Skin of body (tissue), 2 donors: Measurements from ENCODE around the gene FIBP. TPM values are rescaled to one million over a fixed set of nuclear protein-coding genes. Genes with fewer than 3 reads are reported as not detected.

Source experiments
- DNase-seq: peaks from one replicate; lab custom pipeline; 2025; lab: John Stamatoyannopoulos, UW
- total RNA-seq: library from RNA; depleted of rRNA; stranded (reverse); fragments of >200 nt; gene quantifications from one replicate; pipeline ENCODE4 v1.2.3, GENCODE V29; 2014

FIBP gene
- total RNA-seq, 1 donor from 2014 or later, result 51.0 TPM

DNA sequence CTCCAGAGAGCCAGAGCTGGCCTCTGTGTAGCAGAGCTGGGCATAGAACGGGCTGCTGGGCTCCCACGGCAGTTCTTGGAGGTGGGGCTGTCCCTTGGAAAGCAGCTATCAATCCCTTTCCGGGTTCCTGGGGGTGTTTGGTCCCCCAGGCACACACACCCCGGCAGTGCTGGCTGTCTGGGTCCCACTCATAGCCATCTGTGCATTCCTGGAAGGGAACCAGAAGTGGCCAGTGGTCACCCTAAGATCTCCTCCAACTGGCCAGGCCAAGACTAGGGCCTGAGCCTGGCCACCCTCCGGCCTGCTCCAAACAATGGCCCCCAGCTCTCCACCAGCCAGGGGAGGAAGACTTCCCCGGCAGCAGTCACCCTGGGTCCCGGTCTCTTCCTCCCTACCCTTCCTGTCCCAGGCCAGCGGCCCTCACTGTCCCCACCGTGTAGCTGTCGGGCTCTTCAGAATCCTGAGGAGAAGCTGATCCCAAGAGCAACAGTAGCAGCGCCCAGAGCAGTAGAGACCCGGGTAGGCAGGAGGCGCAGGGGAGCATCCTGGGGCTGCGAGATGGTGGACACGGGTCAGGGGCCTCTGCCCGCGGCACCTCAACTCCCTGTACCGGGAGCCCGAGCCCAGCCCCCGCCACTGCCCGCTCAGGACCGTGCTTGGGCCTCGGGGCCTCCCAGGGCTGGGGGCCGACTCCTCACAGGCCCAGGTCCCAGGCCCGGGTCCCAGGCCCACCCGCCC is 16.3 kb downstream of the FIBP start:
- DNase-seq, result no peak

DNA sequence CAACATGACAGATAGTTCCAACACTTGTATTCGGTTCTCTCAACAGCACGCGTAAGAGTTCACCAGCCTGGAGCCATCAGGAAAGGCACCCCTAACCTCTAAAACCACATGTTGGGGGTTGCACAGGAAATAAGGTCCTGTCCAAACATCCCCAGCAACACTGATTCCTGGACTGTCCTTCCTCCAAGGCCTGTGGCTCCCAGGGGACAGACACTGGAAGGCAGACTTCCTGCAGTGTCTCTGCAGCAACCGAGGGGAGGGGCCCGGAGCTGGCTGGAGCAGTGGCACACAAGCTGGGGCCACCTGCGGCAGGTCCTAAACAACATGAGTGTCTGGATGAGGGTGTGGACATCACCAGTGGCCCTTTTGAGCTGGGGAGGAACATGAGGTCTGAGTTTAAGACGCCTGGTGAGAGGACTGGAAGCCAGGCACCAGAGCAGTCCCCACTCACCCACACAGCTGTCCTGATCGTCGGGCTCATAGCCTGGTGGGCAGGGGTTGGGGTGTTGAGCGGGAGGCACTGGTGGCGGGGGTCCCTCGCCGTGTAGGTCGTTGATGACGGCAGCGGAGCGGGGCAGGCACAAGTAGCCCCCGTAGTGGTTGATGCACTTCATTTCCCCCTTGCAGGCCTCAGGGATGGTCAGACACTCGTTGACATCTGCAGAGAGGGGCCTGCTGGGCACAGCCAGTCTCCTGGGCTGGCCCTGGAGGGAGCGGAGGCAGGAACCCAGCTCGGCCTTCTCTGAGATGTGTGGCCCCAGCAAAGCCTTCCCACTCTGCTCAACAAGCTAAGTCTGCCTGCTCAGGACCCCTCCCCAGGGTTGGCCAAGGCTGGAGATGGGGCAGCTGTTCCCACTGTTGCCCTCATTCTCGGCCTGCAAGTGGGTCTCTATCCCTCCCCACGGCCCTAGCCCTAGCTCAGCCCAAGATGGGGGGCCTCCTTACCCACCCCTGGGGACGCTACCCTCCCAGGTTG is 17.3 kb downstream of the FIBP start:
- no peak for DNase-seq

DNA sequence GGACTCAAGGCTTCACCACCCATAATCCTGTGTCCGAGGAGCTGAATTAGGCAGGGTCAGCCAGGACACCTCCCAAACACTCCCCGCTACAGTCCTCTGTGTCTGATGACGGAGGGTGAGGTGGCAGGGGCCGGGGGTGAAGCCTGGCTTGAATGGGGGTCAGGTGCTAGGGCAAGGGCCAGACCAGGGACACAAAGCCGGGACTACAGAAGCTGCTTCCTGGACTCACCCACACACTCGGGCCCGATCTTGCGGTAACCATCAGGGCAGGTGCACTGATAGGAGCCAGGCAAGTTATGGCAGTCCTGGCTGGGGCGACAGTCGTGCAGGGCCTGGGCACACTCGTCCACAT is 18.0 kb downstream of the FIBP start:
- no peak for DNase-seq

DNA sequence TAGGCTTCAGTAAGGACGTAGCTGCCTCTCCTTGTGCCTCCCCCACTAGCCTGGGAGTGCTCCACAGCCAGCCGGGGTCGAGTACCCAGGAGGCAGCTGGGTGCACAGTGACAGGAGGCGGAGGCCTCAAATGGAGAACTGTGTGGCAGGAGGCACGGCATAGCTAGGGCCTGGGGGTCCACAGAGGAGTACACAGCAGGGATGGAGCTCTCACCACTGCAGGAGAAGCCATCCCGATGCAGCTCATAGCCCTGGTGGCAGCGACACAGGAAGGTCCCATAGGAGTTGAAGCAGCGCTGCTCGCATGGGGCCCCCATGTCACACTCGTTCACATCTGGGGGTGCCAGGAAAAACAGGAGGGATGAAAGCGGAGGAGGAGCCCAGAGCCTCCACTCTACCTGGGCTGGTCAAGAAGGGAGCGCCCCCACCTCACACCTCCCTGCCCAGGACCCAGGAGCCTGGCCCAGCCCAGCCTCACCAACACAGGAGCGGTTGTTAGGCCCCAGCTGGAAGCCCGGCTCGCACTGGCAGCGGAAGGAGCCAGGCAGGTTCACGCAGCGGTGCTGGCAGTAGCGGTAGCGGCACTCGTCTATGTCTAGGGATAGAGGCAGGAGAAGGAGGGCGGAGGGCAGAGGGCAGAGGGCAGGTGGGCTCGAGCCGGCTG is 18.5 kb downstream of the FIBP start:
- DNase-seq, result no peak

DNA sequence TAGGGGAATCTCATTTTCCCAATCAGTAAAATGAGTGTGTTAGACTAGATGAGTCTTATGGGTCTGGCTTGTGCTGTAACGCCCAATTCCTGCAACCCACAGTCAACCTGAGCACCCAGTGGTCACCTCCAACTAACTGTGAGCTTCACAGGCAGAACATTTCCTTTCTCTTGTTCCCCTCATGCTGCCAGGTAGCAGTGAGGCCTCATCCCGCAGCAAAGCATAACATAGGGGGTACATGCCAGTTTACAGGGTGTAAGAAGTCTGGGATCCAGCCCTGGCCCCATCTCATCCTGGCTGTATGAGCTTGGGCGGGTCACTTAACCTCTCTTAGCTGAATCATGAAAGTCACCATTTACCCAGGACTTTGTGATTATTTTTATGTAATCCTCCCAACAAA is 19.4 kb downstream of the FIBP start:
- no peak for DNase-seq

DNA sequence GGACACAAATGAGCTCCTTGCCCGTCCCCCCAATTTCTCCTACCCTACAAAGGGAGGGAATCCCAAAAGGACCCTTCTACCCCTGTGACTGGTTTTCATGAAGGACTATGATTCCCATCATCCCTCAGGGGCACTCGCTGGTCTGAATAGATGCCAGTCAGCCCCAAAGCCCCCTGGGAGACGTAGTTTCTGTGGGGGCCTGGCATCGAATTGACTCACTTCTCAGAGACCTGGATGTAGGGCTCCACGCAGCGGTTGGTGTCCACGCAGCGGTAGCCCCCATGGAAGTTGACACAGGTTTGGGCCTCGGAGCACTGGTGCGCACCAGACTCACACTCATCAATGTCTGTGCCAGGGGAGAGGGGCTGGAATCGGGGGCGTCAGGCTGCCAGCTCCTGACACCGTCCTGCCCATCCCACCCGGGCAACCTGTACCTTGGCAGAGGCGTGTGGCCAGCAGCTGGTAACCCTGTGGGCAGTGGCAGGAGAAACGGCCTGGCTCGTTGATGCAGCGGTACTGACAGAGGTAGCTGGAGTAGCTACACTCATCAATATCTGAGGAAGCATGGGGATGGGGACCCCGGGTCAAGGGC is 20.1 kb downstream of the FIBP start:
- no peak for DNase-seq

DNA sequence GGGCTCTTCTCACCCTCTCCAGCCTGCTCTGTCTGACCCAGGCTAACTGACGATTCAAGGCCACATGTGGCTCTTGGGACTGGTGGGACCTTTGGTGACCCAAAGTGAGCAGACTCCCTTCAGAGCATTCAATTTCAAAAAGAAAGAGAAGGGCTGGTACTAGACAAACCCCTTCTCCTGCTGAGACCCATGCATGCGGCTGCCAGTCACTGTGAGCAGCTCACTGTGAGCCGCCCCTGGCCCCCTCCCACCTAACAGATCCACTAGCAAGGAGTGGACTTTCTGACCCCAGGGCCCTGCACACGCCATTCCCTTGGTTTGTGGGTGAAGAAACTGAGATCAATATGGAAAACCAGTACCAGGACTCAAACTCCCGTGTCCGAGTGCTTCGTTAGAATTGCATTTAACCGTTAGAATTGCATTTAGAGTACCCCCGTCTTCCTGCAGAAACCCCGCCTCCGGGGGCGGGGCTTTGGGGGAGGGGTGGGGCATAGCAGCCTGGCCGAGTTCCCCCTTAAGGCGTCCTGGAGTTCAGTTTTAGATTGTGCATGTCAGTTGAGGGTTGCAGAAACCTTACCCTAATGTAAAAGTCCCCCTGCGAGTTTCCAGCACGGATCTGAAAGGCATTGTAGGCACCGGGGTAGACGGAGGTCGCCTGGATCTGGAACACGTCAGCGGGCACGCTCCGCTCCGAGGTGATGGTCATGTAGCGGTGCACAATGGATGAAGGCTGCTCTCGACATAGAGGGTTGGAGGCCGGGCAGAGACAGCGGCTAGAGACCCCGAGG is 20.8 kb downstream of the FIBP start:
- DNase-seq, result no peak

DNA sequence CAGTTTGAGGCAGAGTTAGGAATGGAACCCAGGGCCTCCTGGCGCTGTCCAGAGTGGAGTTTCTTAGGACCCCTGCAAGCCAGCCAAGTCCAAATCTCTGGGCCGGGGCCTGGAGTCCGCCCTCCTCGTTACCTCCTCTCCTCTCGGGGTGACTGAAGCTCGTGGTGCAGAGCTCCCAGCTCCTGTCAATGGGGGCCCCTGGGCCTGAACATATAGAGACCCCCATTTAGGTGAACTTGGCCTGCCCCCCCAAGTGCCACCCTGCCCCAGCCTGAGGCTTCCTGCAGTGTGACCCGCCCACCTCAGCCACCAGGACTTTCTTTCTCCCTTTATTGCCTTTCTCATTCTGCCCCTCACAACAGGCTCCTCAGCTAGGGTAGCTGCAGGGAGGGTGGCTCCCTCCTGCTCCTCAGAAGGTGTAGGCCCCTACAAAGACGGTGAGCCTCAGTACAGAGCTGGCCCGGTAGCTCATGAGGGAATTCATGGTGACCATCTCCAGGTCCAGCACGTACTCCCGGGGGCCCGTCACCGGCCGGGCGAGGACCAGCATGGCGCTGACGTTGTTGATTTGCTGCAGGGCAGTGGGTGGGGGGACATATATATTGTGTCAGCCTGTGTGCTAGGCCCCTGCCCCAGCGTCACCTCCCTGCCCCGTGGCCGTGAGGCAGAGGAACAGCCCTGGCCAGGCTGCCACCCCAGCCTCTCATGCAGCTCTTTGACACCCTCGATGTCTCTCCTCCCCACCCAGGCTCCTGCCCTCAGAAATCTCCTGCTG is 21.6 kb downstream of the FIBP start:
- no peak for DNase-seq

DNA sequence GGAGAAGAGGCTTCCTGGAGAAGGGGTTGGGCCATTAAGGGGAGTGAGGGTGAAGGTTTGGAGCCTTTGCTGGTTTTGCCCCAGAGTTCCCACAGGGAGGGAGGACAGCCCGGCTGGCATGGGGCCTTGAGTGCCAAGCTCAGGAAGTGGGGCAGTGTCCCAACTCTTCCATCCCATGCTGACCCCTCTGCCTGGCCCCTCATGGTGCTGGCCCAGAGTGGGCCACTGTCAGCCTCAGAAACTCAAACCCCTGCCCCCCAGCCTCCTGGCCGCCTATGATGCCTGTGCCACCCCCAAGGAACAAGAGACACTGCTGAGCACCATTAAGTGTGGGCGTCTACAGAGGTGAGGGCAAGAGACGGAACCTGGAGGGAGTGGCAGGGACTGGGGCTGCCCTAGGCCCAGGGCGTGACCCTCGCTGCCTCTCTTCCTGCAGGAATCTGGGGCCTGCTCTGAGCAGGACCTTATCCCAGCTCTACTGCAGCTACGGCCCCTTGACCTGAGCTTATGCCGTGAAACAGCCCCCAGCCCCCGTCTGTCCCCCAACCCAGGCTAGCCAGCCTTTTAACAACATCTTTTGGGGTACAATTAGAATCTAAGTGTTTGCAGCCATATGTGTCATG is 22.6 kb downstream of the FIBP start:
- no peak for DNase-seq

DNA sequence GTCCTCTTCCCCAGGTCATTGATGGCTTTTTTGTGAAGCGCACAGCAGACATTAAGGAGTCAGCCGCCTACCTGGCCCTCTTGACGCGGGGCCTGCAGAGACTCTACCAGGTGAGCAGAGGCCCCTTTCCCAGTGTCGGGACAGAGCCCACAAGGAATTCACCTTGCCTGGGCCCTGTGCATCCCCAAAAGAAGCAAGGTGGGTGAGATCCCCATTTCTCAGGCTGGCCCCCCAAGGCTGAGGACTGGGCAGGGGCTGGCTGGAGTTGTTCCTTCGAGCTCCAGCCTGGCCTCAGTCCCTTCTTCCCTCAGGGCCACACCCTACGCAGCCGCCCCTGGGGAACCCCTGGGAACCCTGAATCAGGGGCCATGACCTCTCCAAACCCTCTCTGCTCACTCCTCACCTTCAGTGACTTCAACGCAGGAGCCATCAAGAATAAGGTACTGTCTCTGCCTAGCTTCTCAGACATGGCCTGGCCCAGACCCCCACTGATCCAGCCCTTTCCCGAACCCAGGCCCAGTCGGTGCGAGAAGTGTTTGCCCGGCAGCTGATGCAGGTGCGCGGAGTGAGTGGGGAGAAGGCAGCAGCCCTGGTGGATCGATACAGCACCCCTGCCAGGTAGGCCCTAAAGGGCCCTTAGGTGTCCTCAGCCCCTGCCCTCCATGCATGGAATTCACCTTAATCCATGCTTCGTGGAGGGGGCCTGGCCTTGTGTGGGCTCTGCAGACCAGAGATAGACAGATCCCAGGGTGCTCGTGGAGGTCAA is 23.4 kb downstream of the FIBP start:
- no peak for DNase-seq

DNA sequence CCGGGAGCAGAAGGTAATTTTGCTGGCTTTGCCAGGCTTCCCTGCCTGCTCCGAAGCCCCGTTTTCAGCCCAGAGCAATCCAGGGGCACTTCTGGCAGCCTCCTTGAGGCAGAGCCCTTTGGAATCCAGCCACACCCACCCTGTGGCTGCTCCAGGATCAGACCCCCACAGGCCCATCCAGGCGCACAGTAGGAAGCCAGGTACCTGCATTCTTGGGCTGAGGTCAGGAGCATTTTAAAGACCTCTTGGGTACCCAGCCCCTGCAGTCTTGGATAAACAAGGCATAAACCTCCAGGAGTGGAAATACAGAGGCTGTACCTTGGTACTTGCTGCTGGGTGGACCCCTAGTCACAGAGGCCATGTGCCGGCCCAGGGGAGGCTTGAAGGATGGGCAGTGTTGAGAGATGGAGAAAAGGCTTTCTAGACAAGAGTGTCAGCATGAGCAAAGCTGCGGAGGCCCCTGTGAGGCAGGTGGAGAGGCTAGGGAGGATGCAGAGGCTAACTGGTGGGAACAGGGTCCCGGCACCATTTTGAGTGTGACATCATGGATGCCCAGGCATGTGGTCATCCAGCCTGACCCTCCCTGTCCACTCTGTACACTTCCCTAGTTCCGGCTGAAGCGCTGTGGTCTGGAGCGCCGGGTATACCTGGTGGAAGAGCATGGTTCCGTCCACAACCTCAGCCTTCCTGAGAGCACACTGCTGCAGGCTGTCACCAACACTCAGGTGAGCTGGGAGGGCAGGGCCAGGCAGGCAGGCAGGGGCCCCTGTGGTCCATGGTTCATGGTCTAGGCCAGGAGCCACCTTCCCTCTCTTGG is 24.2 kb downstream of the FIBP start:
- DNase-seq, result no peak

DNA sequence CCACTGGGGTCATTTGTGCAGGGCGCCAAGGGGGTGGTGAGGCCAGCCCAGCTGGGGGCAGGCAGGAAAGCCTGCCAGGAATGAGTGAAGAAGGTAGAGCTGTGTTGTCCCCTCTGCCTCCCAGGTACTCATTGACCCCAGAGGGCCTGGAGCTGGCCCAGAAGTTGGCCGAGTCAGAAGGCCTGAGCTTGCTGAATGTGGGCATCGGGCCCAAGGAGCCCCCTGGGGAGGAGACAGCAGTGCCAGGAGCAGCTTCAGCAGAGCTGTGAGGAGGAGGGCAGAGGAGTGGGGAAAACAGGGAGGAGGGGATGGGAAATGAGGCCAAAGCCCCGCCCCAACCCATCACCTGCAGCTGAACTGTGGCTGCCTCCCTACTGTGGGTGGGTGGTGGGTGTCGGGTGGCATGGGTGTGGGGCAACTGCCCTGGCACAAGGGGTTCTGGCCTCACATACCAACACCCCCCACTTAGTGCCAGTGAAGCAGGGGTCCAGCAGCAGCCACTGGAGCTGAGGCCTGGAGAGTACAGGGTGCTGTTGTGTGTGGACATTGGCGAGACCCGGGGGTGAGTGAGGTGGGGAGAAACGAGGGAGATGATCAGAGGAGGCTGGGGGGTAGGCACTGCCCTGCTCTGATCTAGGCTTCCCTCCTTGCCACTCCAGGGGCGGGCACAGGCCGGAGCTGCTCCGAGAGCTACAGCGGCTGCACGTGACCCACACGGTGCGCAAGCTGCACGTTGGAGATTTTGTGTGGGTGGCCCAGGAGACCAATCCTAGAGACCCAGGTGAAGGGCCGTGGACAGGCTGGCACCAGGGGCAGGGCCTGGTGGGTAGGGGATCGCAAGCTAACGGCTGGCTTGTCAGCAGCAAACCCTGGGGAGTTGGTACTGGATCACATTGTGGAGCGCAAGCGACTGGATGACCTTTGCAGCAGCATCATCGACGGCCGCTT is 25.1 kb downstream of the FIBP start:
- no peak for DNase-seq

DNA sequence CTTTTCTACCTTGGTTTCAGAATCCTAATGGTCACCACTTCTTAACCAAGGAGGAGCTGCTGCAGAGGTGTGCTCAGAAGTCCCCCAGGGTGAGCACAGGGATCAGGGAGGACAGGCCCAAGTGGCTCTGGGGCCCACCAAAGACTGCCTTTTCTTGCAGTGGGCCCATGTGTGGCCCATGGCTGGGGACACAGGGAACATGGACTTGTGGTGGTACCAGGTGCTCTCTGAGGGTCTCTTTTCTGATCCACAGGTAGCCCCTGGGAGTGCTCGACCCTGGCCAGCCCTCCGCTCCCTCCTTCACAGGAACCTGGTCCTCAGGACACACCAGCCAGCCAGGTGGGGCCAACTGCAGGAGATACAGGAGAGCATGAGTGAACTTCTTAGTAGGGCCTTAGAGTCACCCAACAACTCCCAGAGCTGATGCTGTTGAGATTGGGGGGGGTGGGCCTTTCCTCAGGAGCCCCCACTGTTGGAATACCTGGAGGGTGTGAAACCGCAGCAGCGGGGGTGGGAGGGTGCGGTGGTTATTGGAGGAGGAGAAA is 26.0 kb downstream of the FIBP start:
- no peak for DNase-seq

DNA sequence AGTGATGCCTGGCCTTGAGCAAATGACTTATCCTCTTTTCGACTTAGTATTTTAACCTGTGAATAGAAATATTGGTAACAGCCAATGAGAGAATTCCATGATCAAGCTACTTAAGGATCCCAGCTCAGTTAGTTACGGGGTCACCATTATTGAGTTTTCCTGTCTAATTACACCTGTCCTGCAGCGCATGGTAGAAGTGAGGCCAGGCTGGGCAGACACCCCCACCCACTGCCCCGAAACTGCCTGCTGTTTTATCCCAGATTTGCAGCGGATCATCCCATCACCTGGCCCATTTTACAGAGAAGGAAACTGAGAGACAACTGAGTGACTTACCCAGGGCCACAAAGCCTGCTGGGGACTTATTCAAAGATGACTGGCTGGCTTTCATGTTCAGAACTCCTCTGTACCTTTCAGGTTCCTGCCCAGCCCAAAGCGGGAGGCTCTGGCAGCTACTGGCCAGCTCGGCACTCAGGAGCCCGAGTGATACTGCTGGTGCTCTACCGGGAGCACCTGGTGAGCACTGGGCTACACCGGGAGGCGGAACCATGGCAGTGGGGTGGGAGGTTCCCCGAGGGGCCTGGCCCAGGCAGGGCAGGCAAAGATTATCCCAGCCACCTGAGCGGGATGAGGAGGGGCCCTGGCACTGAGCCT is 26.6 kb downstream of the FIBP start:
- no peak for DNase-seq

DNA sequence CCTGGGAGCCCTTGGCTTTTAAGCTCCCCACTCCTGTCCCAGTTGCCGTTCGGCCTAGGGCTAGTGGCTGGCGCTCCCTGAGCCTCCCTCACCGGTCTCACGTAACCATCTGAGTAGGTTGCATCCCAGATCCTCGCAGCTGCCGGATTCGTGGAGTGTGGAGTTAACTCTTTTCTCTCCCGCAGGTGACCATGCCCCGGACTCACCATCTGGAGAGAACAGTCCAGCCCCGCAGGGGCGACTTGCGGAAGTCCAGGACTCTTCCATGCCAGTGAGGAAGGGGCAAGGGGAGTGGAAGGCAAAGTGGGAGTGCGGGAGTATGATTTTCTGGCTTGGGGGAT is 27.1 kb downstream of the FIBP start:
- no peak for DNase-seq
